HG03442 (cell line): ENCODE results near the gene PRSS2.
A peak's percentile ranks its signal among the peaks of the same experiment; 100 is the strongest.

ENCODE experiments used
- ATAC-seq: cut with Tn5 transposase; IDR thresholded peaks from one replicate; pipeline ENCODE4 v1.9.1; 2021; ENCODE audit warnings: mild to moderate bottlenecking, moderate library complexity; ENCODE audit not compliant: unreplicated experiment

Gene PRSS2

DNA sequence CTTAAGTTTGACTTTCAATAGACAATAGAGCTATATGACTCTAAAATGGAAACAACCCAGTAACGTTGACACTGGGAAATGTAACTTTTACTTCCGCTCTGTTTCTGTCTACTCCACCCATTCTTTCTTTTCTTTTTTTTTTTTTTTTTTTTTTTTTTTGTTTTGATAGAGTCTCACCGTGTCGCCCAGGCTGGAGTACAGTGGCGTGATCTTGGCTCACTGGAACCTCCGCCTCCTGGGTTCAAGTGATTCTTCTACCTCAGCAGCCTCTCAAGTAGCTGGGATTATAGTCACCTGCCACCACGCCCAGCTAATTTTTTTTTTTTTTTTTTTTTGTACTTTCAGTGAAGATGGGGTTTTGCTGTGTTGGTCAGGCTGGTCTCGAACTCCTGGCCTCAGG lies 13.9 kb downstream of the PRSS2 start:
- no peak for ATAC-seq

DNA sequence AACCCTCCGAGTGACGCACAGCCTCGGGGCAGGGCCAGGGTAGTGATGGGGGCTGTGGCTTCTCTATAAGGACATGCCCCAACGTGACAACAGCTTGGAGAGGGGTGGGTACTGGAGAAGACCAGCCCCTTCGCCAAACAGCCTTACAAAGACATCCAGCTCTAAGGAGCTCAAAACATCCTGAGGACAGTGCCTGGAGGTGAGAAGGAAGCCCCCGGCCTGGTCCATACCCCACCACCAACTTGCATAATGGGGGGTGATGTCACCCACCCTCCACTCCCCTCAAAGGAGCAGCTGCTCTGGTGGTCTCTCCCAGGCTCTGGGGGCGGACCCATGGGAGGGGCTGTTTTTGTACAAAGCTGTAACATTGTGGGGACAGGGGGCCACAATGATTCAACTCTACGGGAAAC lies 15.1 kb downstream of the PRSS2 start:
- ATAC-seq = no peak

DNA sequence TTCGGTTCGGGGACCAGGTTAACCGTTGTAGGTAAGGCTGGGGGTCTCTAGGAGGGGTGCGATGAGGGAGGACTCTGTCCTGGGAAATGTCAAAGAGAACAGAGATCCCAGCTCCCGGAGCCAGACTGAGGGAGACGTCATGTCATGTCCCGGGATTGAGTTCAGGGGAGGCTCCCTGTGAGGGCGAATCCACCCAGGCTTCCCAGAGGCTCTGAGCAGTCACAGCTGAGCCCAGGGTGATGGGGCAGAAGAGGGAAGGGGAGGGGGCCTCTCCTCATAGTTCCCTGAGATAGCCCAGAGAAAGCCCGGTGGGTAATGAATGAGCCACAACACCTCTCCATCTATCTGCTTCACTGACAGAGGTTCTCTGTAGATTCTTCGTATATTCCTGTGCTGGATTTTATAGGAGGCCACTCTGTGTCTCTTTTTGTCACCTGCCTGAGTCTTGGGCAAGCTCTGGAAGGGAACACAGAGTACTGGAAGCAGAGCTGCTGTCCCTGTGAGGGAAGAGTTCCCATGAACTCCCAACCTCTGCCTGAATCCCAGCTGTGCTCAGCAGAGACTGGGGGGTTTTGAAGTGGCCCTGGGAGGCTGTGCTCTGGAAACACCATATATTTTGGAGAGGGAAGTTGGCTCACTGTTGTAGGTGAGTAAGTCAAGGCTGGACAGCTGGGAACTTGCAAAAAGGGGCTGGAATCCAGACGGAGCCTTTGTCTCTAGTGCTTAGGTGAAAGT lies 16.4 kb downstream of the PRSS2 start:
- ATAC-seq = no peak

DNA sequence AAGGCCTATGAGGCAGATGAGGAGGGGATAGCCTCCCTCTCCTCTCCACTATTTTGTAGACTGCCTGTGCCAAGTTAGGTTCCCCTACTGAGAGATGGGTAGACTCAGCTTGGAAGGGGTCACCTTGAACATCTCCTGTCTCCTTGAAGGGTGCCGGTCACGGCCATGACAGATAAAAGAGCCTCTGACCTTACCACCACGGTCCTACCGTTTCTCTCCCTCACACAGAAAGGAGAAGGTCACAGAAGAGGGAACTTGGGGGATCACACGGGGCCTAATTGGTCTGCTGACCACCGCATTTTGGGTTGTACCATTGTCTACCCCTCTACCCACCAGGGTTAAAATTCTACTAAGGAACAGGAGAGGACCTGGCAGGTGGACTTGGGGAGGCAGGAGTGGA lies 17.0 kb downstream of the PRSS2 start:
- no peak for ATAC-seq

DNA sequence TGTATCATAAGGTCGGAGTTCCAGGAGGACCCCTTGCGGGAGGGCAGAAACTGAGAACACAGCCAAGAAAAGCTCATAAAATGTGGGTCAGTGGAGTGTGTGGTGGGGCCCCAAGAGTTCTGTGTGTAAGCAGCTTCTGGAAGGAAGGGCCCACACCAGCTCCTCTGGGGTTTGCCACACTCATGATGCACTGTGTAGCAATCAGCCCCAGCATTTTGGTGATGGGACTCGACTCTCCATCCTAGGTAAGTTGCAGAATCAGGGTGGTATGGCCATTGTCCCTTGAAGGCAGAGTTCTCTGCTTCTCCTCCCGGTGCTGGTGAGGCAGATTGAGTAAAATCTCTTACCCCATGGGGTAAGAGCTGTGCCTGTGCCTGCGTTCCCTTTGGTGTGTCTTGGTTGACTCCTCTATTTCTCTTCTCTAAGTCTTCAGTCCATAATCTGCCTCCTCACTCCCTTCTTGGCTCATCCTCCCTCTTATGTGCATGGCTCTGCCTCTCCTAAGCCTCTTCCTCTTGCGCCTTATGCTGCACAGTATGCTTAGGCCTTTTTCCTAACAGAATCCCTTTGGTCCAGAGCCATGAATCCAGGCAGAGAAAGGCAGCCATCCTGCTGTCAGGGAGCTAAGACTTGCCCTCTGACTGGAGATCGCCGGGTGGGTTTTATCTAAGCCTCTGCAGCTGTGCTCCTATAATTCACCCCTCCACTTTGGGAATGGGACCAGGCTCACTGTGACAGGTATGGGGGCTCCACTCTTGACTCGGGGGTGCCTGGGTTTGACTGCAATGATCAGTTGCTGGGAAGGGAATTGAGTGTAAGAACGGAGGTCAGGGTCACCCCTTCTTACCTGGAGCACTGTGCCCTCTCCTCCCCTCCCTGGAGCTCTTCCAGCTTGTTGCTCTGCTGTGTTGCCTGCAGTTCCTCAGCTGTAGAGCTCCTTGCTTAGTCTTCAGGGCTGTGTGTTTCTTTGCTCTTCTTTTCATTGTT lies 17.8 kb downstream of the PRSS2 start:
- ATAC-seq = no peak

DNA sequence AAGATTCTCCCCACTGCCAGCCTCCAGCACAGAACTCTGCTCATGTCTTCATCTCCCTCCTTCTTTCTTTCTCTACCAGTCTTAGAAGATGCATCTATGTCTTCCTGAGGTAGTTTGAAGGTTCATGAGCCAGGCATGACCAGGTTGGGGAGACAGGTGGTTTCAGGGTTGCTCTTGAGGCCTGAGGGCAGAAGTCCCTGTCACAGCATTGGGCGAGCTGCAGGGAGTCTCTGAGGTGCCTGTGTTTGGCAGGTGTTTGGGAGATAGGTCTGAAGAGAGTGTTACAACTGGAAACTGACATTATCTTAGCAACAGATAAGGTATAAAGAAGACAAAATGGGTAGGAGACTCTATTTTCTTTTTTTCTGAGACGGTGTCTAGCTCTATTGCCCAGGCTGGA lies 18.7 kb downstream of the PRSS2 start:
- no peak for ATAC-seq

DNA sequence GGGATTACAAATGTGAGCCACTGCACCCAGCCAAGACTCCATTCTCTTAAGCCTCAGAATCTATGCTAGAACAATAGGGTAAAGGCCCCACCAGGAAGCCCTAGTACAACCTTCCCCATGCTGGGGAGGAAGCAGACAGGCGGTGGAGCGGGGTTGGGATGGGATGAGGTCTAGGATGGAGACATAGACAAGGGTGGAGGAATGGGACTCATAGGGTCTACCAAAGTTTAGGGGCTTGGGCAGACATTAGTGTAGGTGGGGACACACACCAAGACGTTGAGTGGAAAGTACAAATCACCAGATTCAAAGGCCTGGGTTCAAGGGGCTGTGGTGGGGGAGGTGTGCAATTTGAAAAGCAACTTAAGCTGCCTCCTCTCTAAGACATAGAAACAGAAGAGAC lies 19.3 kb downstream of the PRSS2 start:
- ATAC-seq = no peak

DNA sequence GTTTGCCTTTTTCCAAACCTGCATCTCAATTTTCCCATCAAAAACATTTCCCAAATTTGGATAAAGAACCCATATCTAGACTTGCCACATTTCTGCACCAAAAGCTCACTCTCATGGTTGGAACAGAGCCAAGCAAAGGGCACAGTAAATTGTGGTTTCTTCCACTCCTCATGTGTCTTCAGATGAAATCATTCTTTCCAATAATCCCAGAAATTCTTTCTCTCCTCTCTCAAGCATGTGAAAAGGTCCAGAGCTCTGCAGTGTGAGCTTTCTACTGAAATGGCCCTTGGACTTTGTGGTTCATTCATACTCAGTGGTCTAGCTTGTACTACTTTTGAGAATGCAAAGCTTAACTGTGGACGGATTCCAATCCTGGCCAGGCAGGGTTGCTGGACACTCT lies 19.8 kb downstream of the PRSS2 start:
- no peak for ATAC-seq

DNA sequence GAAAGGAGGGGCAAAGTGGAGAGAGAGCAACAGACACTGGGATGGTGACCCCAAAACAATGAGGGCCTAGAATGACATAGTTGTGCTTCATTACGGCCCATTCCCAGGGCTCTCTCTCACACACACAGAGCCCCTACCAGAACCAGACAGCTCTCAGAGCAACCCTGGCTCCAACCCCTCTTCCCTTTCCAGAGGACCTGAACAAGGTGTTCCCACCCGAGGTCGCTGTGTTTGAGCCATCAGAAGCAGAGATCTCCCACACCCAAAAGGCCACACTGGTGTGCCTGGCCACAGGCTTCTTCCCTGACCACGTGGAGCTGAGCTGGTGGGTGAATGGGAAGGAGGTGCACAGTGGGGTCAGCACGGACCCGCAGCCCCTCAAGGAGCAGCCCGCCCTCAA lies 20.7 kb downstream of the PRSS2 start:
- no peak for ATAC-seq

DNA sequence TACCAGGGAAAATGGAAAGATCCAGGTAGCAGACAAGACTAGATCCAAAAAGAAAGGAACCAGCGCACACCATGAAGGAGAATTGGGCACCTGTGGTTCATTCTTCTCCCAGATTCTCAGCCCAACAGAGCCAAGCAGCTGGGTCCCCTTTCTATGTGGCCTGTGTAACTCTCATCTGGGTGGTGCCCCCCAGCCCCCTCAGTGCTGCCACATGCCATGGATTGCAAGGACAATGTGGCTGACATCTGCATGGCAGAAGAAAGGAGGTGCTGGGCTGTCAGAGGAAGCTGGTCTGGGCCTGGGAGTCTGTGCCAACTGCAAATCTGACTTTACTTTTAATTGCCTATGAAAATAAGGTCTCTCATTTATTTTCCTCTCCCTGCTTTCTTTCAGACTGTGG lies 21.4 kb downstream of the PRSS2 start:
- ATAC-seq = no peak

DNA sequence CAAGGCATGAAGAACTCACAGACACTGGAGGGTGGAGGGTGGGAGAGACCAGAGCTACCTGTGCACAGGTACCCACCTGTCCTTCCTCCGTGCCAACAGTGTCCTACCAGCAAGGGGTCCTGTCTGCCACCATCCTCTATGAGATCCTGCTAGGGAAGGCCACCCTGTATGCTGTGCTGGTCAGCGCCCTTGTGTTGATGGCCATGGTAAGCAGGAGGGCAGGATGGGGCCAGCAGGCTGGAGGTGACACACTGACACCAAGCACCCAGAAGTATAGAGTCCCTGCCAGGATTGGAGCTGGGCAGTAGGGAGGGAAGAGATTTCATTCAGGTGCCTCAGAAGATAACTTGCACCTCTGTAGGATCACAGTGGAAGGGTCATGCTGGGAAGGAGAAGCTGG lies 21.8 kb downstream of the PRSS2 start:
- ATAC-seq = no peak

DNA sequence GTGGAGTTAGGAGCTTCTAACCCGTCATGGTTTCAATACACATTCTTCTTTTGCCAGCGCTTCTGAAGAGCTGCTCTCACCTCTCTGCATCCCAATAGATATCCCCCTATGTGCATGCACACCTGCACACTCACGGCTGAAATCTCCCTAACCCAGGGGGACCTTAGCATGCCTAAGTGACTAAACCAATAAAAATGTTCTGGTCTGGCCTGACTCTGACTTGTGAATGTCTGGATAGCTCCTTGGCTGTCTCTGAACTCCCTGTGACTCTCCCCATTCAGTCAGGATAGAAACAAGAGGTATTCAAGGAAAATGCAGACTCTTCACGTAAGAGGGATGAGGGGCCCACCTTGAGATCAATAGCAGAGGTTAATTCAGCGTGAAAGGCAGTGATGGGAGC lies 22.4 kb downstream of the PRSS2 start:
- no peak for ATAC-seq

DNA sequence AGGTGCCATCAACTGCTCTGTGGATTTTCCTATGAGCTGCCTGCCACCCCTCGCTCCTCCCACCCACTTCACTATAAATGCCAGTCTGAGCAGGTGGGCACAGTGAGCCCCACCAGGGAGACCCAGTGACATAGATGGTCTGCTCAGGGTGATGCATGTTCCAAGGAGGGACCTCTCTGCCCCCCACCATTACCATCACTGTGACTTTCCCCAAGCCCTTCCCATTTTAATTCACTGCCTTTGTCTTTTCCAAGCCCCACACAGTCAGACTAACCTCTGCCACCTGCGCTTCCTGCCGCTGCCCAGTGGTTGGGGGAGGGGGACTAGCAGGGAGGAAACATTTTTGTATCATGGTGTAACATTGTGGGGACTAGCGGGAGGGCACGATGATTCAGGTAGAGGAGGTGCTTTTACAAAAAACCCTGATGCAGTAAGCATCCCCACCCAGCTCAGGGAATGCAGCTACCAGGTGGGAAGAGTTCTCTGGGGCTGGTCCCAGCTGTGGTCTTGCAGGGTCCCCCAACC lies 24.6 kb downstream of the PRSS2 start:
- ATAC-seq = no peak

DNA sequence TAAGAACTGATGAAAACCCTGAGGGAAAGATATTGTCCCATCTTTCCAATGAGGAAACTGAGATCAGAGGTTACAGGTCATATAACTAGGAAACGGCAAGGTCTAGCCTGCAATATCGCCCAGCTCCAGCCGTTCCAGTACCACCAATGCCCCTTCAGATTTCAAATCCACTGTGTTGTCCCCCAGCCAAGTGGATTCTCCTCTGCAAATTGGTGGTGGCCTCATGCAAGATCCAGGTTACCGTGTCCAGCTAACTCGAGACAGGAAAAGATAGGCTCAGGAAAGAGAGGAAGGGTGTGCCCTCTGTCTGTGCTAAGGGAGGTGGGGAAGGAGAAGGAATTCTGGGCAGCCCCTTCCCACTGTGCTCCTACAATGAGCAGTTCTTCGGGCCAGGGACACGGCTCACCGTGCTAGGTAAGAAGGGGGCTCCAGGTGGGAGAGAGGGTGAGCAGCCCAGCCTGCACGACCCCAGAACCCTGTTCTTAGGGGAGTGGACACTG lies 25.3 kb downstream of the PRSS2 start:
- no peak for ATAC-seq

DNA sequence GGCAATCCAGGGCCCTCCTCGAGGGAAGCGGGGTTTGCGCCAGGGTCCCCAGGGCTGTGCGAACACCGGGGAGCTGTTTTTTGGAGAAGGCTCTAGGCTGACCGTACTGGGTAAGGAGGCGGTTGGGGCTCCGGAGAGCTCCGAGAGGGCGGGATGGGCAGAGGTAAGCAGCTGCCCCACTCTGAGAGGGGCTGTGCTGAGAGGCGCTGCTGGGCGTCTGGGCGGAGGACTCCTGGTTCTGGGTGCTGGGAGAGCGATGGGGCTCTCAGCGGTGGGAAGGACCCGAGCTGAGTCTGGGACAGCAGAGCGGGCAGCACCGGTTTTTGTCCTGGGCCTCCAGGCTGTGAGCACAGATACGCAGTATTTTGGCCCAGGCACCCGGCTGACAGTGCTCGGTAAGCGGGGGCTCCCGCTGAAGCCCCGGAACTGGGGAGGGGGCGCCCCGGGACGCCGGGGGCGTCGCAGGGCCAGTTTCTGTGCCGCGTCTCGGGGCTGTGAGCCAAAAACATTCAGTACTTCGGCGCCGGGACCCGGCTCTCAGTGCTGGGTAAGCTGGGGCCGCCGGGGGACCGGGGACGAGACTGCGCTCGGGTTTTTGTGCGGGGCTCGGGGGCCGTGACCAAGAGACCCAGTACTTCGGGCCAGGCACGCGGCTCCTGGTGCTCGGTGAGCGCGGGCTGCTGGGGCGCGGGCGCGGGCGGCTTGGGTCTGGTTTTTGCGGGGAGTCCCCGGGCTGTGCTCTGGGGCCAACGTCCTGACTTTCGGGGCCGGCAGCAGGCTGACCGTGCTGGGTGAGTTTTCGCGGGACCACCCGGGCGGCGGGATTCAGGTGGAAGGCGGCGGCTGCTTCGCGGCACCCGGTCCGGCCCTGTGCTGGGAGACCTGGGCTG lies 26.0 kb downstream of the PRSS2 start:
- peak; percentile 49 for ATAC-seq

DNA sequence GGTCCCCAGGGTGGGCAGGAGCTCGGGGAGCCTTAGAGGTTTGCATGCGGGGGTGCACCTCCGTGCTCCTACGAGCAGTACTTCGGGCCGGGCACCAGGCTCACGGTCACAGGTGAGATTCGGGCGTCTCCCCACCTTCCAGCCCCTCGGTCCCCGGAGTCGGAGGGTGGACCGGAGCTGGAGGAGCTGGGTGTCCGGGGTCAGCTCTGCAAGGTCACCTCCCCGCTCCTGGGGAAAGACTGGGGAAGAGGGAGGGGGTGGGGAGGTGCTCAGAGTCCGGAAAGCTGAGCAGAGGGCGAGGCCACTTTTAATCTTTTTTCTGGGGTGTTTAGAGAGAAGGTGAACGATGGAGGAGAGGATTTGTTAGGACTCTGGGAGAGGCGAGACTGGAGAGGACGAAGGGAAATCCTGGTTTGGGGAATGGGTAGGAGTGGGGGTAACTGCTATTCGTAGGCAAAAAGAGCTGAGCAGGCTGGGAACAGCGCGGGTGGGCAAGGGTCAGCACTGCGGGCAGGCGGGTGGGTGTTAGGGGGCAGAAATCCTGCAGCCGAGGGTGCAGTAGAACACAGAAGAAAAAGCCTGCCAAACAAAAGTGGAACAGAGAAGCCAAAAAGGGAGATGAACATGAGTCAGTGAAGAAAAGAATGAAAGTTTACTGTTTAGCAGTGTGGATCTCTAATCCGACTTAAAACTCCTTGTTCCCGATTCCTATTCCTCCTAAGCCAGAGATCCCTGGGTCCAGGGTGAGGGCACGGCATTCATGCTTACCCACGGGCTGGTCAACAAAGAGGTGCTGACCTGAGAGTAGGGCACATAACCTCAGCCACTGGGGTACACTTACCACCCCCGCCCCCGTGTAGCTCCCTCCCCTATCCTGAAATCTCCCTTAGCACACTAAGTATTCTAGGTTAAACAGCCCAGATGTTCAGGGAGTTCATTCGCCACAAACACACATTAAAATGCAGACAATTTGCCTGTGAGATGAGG lies 26.9 kb downstream of the PRSS2 start:
- ATAC-seq = peak; percentile 28

DNA sequence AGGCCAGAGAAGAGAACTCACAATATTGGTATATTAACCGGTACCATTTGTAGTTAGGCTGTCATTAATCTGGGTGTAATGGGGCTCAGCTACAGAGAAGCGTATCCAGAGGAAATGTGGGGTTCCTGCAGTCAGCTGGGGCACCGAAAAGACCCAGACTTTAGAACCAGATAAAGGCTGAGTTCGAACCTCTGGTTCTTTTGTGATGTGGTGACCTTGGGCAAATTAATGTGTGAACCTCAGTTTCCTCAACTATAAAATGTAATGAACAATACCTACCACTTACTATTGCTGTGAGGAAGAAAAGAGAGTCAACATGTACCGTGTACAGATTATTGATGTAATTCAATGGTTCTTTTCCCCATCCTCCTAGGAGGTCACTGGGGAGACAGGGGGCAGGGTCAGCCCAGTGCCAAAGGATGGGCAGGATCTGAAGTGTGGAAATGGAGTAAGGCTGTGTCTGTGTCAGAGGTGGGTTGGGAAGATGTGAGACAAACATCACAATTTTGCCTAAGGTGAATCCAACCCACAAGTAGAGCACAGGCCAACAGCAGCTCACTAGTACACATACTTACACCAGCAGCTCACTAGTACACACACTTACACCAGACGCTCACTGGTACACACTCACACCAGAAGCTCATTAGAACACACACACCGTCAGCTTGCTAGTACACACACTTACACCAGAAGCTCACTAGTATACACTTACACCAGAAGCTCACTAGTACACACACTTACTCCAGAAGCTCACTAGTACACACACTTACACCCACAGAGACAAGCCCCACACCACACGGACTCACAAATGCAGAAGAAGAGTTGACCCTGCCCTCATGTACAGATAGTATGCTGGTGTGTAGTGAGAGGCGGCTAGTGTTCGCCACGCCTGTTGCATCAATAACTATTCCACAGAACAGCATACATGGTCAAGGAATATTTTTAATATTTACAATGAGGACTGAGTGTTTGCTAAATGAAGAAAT lies 28.0 kb downstream of the PRSS2 start:
- no peak for ATAC-seq

DNA sequence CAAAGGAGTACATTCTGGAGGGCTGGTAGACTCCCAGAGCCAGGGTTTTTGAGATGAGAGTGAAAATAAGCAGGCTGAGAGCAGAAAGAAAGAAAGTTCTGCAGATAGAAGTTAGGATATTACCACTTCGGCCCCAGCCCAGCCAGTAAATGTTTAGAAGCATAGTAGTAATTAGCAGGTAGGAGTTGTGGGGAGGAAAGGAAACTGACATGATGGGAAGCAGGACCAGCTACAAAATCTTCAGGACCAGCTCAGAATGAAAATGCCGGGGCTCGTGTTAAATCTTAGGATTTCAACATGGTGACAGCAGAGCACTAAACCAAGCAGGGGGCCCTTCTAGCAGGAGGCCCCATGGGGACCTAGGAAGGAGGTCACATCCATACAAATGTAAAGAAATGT lies 28.7 kb downstream of the PRSS2 start:
- no peak for ATAC-seq
